SK-MEL-5 (cell line): ENCODE measurements around the gene LRTM1. TPM values are rescaled to one million over a fixed set of nuclear protein-coding genes. Genes with fewer than 3 reads are reported as not detected.

ENCODE experiments used
- DNase-seq: peaks from one replicate; pipeline ENCODE4 v3.0.0-alpha.2; 2016; ENCODE audit warnings: low read depth, low spot score
- in situ Hi-C: cut with HindIII; loops from 2 replicates; pipeline ENCODE4 v1.10.0; 2016; ENCODE audit warnings: low sequenced_read_pairs, high pct_unique_total_duplicates, low pct_unique_long_range_greater_than_20kb
- total RNA-seq: library from RNA; depleted of rRNA; stranded (reverse); fragments of >200 nt; shearing (Covaris generic); gene quantifications from 2 replicates; pipeline ENCODE4 v1.2.3, GENCODE V29; 2014

LRTM1 gene
- total RNA-seq, 1 experiment from 2014 or later = not detected

GRCh38 chr3:54873059-54874010 is 54.5 kb downstream of the LRTM1 start:
- DNase-seq = no peak
- in situ Hi-C loops = no loop called here

- in situ Hi-C loops = no loop called here
- no peak for DNase-seq
These were observed 56.0 kb downstream of the LRTM1 start for GRCh38 chr3:54871867-54872266.

GRCh38 chr3:54870423-54870822 is 57.4 kb downstream of the LRTM1 start:
- peak; percentile 63 for DNase-seq
- in situ Hi-C loops = no loop called here
